Kidney capillary endothelial cell (primary cell): ENCODE measurements around the gene MUCL1.

Experiments used
- DNase-seq: peaks from one replicate; pipeline ENCODE4 v3.0.0-alpha.2; 2018; ENCODE audit warnings: low spot score

Gene MUCL1

DNA sequence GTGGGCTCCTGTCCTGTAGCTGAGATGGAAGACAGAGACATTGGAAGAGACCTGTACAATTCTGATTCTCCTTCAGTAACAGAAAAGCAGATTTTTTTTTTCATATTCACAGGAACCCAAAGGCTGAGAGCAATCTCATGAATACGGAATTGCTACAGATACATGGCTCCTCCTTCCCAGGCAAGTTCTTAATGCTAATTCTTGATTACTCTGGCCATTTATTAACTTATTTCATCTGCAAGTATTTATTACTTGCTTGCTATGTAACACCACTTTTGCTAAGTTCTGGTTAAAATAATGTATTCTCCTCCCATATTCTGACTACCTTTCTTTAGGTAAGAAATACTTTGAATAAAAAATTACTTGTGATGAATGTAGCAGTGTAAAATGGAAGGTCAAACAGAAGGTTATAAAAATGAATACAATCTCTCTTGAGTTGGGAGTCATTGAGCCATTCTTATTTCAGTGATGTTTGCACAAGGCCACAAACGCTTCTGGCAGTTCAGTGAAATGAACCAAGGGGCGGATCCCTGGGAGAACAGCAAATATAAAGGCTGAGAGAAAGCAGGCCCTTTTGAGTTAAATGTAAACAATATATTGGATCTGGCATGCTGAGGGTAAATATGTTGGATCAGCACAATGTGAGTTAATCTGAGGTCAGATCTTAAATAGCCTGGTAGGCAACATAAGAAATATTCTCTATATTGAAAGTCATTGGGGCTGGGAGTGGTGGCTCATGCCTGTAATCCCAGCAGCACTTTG lies 37.6 kb downstream of the MUCL1 start:
- DNase-seq, result no peak
